ENCODE measurements around the gene EEF1AKMT1. TPM values are rescaled to one million over a fixed set of nuclear protein-coding genes. Genes with fewer than 3 reads are reported as not detected.

Gene EEF1AKMT1
- total RNA-seq, 1 experiment from 2014 or later = 6.1 TPM

- Mint-ChIP-seq H3K4me3 (no peak overlapping the region), H3K27me3 (ENCODE audit: low read depth) (peaks cover 40% of the 10 kb centered on the region), H3K27ac (no peak overlapping the region), H3K4me1 (peaks cover 17 to 21% of the 10 kb centered on the region in 2 experiments), H3K36me3 (ENCODE audit: insufficient read depth in 1 of 3, low read depth in 3 of 3) (no peaks in the 10 kb centered on the region; a peak in 1 of 7 replicates), H3K9me3 (no peaks in the 10 kb centered on the region)
- Histone ChIP-seq H3K27me3 (ENCODE audit: insufficient read depth, low read length) (peaks cover 6% of the 10 kb centered on the region; the same call in 1 of the 2 replicates), H3K4ac (ENCODE audit: low read depth, low read length) (no peak overlapping the region), H3K27ac (ENCODE audit: insufficient read length, low read depth, low read length) (no peak overlapping the region), H2BK120ac (ENCODE audit: low read depth, low read length, poor library complexity, severe bottlenecking) (no peak overlapping the region), H3K9ac (ENCODE audit: extremely low read depth, insufficient read length, low read length) (no peak overlapping the region), H4K5ac (ENCODE audit: insufficient read length, low read depth, low read length) (no peak overlapping the region), H4K8ac (replicated peaks; ENCODE audit: insufficient read length, low read depth, low read length) (no peak overlapping the region), H3K14ac (ENCODE audit: insufficient read depth, low read length) (no peak overlapping the region), H4K91ac (ENCODE audit: insufficient read length, low read depth, low read length) (no peak overlapping the region), H3K4me1 (ENCODE audit: insufficient read depth, low read length) (no peaks in the 10 kb centered on the region), H3T11ph (ENCODE audit: low read length) (no peak overlapping the region), H3K18ac (ENCODE audit: insufficient read length, low read depth, low read length) (no peak overlapping the region), H4K20me1 (ENCODE audit: control insufficient read depth, insufficient read depth, insufficient read length) (no peaks in the 10 kb centered on the region), H3K4me2 (ENCODE audit: insufficient read depth, insufficient read length, low read length) (no peak overlapping the region), H3K23me2 (ENCODE audit: insufficient read length, low read depth, low read length, poor library complexity, severe bottlenecking) (peaks cover 9% of the 10 kb centered on the region), H3K9me3 (ENCODE audit: control insufficient read depth, low read depth, low read length) (no peaks in the 10 kb centered on the region), H2AFZ (ENCODE audit: low read length) (no peak overlapping the region), H2BK12ac (ENCODE audit: insufficient read length, low read depth, low read length) (no peak overlapping the region), H2BK15ac (ENCODE audit: low read depth, low read length) (no peak overlapping the region), H3K79me2 (ENCODE audit: insufficient read depth, low read length) (no peaks in the 10 kb centered on the region), H3K23ac (ENCODE audit: insufficient read length, low read depth, low read length) (no peak overlapping the region), H2BK5ac (ENCODE audit: insufficient read length, low read length) (no peak overlapping the region), H2BK20ac (ENCODE audit: low read depth, low read length, poor library complexity, severe bottlenecking) (no peak overlapping the region), H3K56ac (ENCODE audit: insufficient read length, low read depth, low read length) (no peak overlapping the region), H2AK5ac (ENCODE audit: insufficient read length, low read length) (no peak overlapping the region), H3K79me1 (ENCODE audit: insufficient read depth, low read depth, low read length, poor library complexity, severe bottlenecking) (no peaks in the 10 kb centered on the region)
- TF ChIP-seq CTCF (conservative IDR thresholded peaks at IDR 0.05) = no peak
- no CpG with 5 or more reads among the region's 5 CpGs for WGBS (ENCODE audit: extremely low coverage, insufficient read length, low lambda C conversion rate)
- no peak for DNase-seq
These were observed 67.1 kb downstream of the EEF1AKMT1 start for GRCh38 chr13:20706661-20707060.

All from H9 (cell line).